GM20431 (cell line): ENCODE results near the gene CCDC146.
"Not testable (repeated sequence)": the region's sequence is repeated elsewhere in the genome, so short reads cannot be mapped to it uniquely, and the experiment has no call there.

ENCODE experiments used
- in situ Hi-C: fragments of 300-500 bp; cut with MseI, MboI; formaldehyde crosslinking; loops from one replicate; pipeline ENCODE4 v1.15.0; 2020; ENCODE audit warnings: low sequenced_read_pairs; ENCODE audit not compliant: unreplicated experiment

Gene CCDC146

GRCh38 chr7:77199013-77199966, 76.9 kb downstream of the CCDC146 start, which contains the start of gene FGL2:
Gene FGL2, minus strand, starts transcription at chr7:77199819. Its CDS starts 26 bp downstream, at chr7:77199793.
- in situ Hi-C loops = no loop called here

DNA sequence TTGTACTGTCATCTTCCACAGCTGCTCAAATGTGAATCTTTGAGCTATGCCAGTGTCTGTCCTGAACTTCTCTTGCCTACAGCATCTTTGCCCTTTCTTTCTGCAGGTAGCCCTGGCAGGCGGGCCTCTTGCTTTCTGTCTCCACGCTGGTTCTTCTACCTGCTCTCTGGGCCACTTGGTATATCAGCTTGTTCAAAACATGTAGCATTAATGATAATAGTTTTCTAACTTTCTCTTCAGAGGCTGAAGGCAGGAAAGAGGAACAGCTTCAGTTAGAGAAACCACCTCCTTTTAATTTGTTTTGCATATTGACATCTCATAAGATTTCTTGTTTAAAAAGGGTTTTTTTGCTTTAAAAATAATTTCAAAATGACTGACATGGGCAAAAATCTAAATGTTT, 78.1 kb downstream of the CCDC146 start:
- in situ Hi-C loops = no loop called here

DNA sequence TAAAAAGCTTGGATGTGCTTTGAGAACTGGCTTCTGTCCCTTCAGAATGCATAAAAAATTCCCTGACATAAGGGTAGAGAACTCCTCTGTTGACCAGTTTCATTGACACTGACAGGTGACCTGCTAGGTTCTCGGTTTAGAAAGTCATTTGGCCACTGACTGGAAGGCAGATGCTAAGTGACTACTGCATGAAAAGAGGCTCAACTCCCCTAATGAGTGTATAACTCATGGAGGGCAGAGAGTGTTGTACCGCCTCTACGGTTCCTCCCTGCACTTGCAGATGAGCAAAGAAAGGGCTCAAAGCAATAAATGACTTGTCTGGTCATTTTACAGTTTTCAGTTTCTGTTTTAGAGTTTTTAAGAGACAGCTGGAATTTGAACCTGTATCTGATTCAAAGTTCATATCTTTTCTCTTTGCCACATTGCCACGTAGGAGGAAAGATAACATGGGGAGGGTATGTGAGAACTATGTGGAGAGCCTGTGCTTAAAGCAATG, 80.1 kb downstream of the CCDC146 start:
- in situ Hi-C loops = no loop called here

DNA sequence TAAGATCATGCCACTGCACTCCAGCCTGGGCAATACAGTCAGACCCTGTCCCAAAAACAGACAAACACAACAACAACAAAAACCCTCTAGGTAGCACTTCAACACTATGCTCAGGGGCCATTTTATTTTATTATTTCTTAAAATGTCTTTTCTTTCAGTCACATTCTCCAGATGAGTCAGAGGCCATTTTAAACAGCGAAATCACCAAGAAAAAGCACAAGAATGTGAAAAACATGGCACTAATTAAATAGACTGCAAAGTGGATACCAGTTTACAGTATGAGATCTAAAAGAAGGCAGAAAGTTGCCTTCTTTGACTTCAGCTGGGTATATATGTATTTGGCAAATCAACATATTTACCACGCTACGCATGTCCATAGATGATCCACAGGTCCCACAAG, 83.3 kb downstream of the CCDC146 start:
- in situ Hi-C loops = no loop called here

DNA sequence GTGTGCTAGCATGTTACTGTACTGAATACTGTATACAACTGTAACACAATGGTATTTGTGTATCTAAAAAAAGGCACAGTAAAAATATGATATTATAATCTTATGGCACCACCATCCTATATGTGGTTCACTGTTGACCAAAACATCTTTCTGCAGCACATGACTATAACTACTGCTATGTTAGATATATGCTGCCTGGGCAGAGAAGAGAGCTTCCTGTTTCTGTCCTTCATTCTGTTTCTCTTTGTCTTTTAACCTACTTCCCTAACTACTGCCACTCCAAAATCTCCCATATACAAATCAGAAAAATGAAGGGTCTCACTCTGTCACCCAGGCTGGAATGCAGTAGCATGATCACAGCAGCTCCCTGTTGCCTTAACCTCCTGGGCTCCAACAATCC, 86.0 kb downstream of the CCDC146 start:
- in situ Hi-C loops = no loop called here

GRCh38 chr7:77209479-77210139, 87.2 kb downstream of the CCDC146 start:
- in situ Hi-C loops = no loop called here

GRCh38 chr7:77216181-77216845, 93.9 kb downstream of the CCDC146 start:
- in situ Hi-C loops = no loop called here

- in situ Hi-C loops = no loop called here
These were observed 95.2 kb downstream of the CCDC146 start for GRCh38 chr7:77217474-77218185.

GRCh38 chr7:77219701-77220331, 97.4 kb downstream of the CCDC146 start:
- in situ Hi-C loops = not testable (repeated sequence)

DNA sequence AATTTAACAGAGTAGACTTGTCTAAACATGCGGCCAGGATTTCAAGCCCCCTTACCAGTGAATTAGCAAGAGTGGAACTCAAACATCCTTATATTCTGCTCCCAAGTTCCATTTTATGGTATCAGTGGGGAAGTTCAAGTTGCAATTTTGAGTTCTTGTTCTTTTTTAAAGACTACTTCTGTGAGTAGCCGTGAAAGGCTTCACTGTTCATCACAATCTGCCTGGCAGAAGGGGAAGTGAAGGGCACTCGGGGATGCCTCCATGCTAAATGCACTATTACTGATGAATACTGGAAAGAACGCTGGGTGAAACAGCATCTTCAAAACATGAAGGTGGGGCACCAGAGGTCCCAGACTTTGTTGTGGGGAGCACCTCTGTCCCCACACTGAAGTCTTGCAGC, 99.7 kb downstream of the CCDC146 start:
- in situ Hi-C loops = no loop called here

DNA sequence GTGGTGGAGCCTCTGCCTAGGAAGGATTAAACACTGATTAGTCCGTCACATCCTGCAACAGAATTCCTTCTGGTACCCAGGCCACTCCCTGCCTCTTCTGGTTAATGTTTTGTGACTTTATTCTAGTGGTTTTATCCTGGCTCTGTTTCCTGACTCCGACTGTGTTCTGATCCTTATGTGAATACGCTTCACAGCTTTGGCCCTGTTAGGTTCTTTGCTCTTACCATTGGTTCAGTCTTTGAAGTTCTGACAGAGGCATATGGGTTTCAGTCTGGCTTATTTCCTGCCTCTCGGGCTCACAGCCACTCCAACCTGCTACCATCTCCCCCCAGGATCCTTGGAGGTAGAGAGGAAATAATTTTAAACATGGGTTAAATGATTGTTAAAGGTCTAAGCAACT, 100.4 kb downstream of the CCDC146 start:
- in situ Hi-C loops = no loop called here

DNA sequence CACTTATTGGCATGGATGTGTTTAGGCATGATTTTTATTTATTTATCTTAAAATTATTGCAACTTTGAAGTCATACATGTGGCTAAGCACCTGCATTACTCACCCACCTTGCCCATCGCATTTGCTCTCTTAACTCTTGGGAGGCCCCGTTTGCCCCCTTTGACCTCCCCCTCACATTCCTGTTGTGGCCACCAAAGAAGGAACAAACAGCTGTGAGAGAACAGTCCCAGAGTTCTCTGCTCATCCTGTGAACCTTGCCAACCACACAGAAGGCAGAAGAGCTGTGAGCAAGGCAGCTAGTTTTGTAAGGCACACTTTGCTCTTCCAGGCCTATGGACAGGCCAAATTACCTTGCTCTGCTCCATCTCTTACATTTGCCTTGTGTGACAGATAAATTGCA, 100.8 kb downstream of the CCDC146 start:
- in situ Hi-C loops = no loop called here

- in situ Hi-C loops = no loop called here
These were observed 104.0 kb downstream of the CCDC146 start for GRCh38 chr7:77226357-77226839.

GRCh38 chr7:77228795-77229194, 106.4 kb downstream of the CCDC146 start:
- in situ Hi-C loops = not testable (repeated sequence)

DNA sequence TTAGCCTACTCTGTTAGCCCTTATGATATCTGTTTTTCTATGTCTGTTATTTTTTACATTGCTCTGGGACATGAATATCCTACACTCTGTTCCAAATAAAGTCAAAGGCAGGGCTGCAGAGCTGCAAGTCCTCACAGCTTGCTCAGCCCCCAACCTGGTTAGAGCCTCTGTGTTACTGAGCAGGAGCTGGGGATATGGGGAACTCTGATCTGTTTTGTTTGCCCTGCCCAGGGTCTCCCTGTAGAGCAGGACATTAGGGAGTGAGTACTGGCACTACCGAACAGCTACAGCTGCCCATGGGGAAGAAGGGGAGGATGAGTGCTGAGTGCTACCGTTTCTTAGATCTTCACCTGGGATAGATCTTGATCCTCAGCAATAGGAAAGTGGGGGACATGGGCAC, 110.1 kb downstream of the CCDC146 start:
- in situ Hi-C loops = no loop called here

- in situ Hi-C loops = no loop called here
These were observed 112.9 kb downstream of the CCDC146 start for GRCh38 chr7:77235276-77235675.

DNA sequence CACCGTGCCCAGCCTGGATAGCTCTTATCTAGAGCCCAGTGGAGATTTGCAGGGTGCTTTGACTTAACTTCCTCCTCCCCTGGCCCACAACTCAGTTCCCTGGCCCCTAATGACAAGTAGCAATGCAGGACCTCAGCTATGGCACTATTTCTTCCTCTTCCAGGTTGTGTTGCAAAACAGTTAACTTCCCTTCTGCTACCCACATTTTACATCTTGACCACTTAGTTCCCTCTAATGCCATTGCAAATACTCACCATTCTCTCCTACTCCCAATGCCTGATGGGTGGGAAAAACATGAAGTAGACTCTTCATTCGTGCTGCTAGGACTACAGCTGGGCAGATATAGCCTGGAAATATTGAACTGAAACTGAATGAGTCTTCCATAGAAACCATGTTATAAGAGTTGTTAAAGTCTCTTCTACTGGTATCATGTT, 116.3 kb downstream of the CCDC146 start:
- in situ Hi-C loops = no loop called here

- in situ Hi-C loops = no loop called here
These were observed 117.1 kb downstream of the CCDC146 start for GRCh38 chr7:77239471-77239870.

GRCh38 chr7:77242068-77242467, 119.7 kb downstream of the CCDC146 start:
- in situ Hi-C loops = no loop called here
